Esophagus (tissue), 2 donors: Measurements from ENCODE around the gene FRMPD3. TPM values are rescaled to one million over a fixed set of nuclear protein-coding genes. Genes with fewer than 3 reads are reported as not detected.
"Not testable (repeated sequence)": the region's sequence is repeated elsewhere in the genome, so short reads cannot be mapped to it uniquely, and the experiment has no call there.

Source experiments
- H3K27ac ChIP-seq, 2 donors: one replicate each; pipeline ENCODE4 v1.5.1; 2013; ENCODE audit warnings: low read depth in 2 of 2, mild to moderate bottlenecking in 2 of 2, inconsistent platforms in 1 of 2, low read length in 1 of 2, moderate library complexity in 1 of 2
- H3K27me3 ChIP-seq, 2 donors: one replicate each; pipeline ENCODE4 v1.6.1; 2013; ENCODE audit warnings: low read length in 2 of 2, control low read depth in 1 of 2, mild to moderate bottlenecking in 1 of 2; ENCODE audit not compliant: insufficient read depth in 2 of 2, control insufficient read depth in 1 of 2
- H3K36me3 ChIP-seq, 2 donors: one replicate each; pipeline ENCODE4 v1.6.1; 2013; ENCODE audit warnings: low read length in 1 of 2; ENCODE audit not compliant: control insufficient read depth in 2 of 2, insufficient read depth in 2 of 2
- H3K4me1 ChIP-seq, 2 donors: one replicate each; pipeline ENCODE4 v1.6.1; 2013; ENCODE audit warnings: low read length in 1 of 2; ENCODE audit not compliant: control insufficient read depth in 2 of 2, insufficient read depth in 2 of 2
- H3K4me3 ChIP-seq, 2 donors: one replicate each; pipeline ENCODE4 v1.5.1; 2013; ENCODE audit warnings: low read length in 2 of 2, mild to moderate bottlenecking in 2 of 2, low read depth in 1 of 2, moderate library complexity in 1 of 2
- H3K9me3 ChIP-seq, 2 donors: one replicate each; pipeline ENCODE4 v1.6.1; 2013; ENCODE audit warnings: mild to moderate bottlenecking in 2 of 2, low read depth in 1 of 2, low read length in 1 of 2, moderate library complexity in 1 of 2; ENCODE audit not compliant: control insufficient read depth in 2 of 2, insufficient read depth in 1 of 2
- WGBS, 2 donors: extraction: QIAGEN DNeasy Blood & Tissue Kit; methylation state at CpG; one replicate each; pipeline ENCODE4 v1.1.7; 2013; 5-methylcytosine and 5-hydroxymethylcytosine counted together
- polyA plus RNA-seq, 2 donors: library from polyadenylated mRNA; stranded (reverse); fragments of 200-250 nt; gene quantifications; one replicate each; pipeline ENCODE4 v1.2.3, GENCODE V29; 2013
- donor health status: healthy with polysubstance abuse.
- donor health status: Bipolar disorder and iron deficiency.

FRMPD3 gene
- polyA plus RNA-seq, 2 donors, result 0.02 to 0.04 TPM

DNA sequence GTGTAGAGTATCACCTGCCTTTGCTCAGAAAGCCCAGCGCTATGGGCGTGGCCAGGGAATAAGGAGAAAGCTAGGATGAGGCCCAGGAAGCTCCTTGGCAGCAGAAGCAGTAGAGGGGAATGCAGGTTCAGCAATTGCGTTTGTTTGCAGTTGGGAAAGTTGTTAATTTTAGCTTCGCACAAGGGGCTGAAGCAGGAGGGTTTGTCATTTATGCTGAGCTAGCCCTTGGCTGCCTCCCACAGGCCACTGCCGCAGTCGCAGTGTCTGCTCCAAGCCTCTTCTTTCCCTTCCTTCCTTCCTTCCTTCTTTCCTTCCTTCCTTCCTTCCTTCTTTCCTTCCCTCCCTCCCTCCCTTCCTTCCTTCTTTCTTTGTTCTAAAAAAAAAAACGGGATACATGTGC, 21.5 kb downstream of the FRMPD3 start:
- peaks cover 0 to 6% of the 10 kb centered on the region in 2 donors for H3K27me3 ChIP-seq
- WGBS, 2 donors, result 42 to 67% methylated on average over 7 of the region's 7 CpGs
- H3K36me3 ChIP-seq, result no peaks in the 10 kb centered on the region
- H3K27ac ChIP-seq, result no peak overlapping the region
- H3K4me1 ChIP-seq, result no peaks in the 10 kb centered on the region
- H3K4me3 ChIP-seq, result no peak overlapping the region
- no peaks in the 10 kb centered on the region for H3K9me3 ChIP-seq

DNA sequence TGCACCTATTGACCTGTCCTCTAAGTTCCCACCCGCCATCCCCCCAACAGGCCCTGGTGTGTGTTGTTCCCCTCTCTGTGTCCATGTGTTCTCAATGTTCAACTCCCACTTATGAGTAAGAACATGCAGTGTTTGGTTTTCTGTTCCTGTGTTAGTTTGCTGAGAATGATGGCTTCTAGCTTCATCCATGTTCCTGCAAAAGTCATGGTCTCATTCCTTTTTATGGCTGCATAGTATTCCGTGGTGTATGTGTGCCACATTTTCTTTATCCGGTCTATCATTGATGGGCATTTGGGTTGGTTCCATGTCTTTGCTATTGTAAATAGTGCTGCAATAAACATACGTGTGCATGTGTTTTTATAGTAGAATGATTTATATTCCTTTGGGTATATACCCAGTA, 22.0 kb downstream of the FRMPD3 start:
- H3K27me3 ChIP-seq, H3K27ac ChIP-seq, H3K9me3 ChIP-seq, H3K4me3 ChIP-seq, H3K36me3 ChIP-seq, H3K4me1 ChIP-seq: not testable (repeated sequence)
- WGBS, 2 donors, result 75 to 84% methylated on average over 4 of the region's 4 CpGs

DNA sequence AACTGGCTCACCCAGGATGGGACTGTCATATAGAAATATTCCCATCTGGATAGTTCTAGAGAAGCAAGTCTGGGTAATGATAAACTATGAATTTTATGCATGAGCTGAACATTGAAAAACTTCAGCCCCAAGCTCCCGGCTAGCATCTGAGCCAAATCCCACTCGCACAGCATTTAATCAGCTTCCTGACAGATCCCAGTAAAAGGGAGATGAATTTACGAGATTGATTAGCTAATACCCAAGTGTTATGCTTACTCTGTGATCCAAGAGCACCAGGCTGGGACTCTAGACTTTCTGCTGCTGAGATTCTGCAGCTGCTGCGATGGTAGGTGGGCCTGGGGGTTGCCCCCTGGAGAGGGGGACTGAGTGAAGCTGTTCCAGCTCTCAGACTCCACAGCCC, 28.0 kb downstream of the FRMPD3 start:
- 49 to 67% methylated on average over 4 of the region's 4 CpGs for WGBS, 2 donors
- Histone ChIP-seq H3K9me3 (no peaks in the 10 kb centered on the region), H3K27me3 (peaks cover 0 to 18% of the 10 kb centered on the region in 2 donors), H3K36me3 (no peaks in the 10 kb centered on the region), H3K4me3 (no peak overlapping the region), H3K27ac (no peak overlapping the region), H3K4me1 (no peaks in the 10 kb centered on the region)

DNA sequence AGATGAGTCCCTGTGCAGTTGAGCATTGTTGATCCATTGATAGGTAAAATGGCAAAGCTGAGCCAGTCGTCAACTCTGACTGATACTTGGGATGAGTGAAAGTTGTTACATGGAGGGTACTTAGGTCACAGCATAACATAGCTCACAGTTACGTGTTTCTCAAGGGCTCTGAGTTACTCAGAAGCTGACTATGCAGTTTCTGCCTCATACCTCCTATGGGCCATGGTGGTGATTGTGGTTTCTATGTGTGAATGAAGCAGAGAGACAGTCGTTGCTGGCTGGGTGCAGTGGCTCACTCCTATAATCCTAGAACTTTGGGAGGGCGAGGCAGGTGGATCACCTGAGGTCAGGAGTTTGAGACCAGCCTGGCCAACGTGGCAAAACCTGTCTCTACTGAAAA, 30.8 kb downstream of the FRMPD3 start:
- WGBS, 2 donors, result 59 to 82% methylated on average over 5 of the region's 5 CpGs
- Histone ChIP-seq H3K4me3 (no peak overlapping the region), H3K9me3 (no peaks in the 10 kb centered on the region), H3K27ac (no peak overlapping the region), H3K27me3 (peaks cover 0 to 16% of the 10 kb centered on the region in 2 donors), H3K4me1 (peaks cover 0 to 3% of the 10 kb centered on the region in 2 donors), H3K36me3 (no peaks in the 10 kb centered on the region)

DNA sequence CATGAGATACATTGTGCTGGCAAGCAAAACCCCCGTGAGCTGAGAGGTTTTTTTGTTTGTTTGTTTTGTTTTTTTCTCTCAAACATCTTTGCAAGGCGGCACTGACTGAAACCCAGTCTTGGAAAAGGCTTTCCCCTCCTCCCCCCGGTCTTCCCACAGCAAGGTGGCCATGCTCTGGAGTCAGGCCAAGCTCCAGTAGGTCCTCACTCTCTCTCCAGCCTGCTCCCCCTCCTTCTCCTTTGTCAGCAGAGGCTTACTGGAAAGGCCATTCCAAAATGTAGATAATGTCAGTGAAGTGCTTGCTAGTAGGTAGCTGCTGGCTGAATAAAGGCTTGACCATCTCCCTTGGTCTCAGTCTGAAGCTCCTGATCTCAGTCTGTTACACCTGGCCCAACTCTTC, 32.6 kb downstream of the FRMPD3 start:
- no peak overlapping the region for H3K4me3 ChIP-seq
- no peaks in the 10 kb centered on the region for H3K9me3 ChIP-seq
- H3K27me3 ChIP-seq, result peaks cover 0 to 12% of the 10 kb centered on the region in 2 donors
- WGBS, 2 donors, result 59 to 75% methylated on average over 3 of the region's 3 CpGs
- H3K27ac ChIP-seq, result no peak overlapping the region
- H3K36me3 ChIP-seq, result no peaks in the 10 kb centered on the region
- peaks cover 0 to 3% of the 10 kb centered on the region in 2 donors for H3K4me1 ChIP-seq

DNA sequence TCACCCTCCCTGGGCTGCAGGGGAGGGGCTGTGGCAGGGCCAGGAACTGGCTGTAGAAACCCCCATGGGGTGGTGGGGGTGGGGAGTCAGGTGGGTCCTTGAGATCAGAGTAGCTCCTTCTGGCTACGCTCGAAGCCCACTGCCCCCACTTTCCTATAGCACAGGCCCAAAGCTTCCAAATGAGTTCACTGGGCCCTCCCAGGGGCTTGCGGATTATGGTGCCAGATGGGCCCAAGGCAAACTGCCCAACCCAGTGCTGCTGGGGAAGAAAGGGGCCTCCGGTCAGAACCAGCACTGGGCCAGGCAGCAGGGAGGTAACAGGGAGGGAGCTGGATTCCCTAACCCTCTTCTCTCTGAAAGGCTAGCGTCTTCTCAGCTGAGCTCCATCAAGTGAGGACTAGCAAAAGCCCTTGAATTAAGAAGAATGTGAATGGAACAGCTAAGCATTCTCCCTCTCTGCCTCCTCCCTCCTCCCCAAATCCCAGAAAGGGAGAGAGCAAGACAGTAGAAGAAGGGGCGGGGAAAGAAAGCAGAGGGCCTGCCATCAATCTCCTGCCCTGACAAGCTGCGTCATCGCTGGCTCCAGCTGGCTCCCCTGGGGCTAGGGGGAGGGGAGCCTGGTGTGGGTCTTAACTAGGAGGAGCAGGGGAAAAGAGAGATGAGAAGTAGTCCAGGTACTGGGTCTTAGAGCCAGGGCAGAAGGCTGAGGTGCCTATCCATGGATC, 34.7 kb downstream of the FRMPD3 start:
- H3K9me3 ChIP-seq, result no peaks in the 10 kb centered on the region
- no peaks in the 10 kb centered on the region for H3K36me3 ChIP-seq
- no peak overlapping the region for H3K4me3 ChIP-seq
- peaks cover 0 to 3% of the 10 kb centered on the region in 2 donors for H3K4me1 ChIP-seq
- 33 to 49% methylated on average over 8 of the region's 8 CpGs for WGBS, 2 donors
- H3K27me3 ChIP-seq, result peaks cover 0 to 6% of the 10 kb centered on the region in 2 donors
- no peak overlapping the region for H3K27ac ChIP-seq

DNA sequence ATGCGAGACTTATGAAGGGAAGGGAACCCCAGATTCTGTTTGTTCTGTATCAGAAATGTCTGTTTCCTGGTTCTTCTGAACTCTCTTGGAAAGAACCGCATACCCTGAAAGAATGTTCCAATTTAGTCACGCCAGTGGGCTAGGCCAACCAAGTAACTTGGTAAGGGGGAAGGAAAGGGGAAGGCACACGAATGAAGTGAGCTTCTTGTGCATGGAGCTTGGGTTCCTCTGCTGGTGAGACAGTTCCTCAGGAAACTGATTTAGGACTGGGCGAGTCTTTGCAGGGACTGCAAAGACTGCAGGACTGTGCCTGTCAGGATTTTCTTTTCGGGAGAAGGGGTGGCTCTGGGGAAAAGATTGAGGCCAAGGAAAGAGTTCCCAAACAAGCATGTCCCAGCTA, 35.6 kb downstream of the FRMPD3 start:
- Histone ChIP-seq H3K27me3 (peaks cover 0 to 6% of the 10 kb centered on the region in 2 donors), H3K4me1 (peaks cover 0 to 3% of the 10 kb centered on the region in 2 donors), H3K4me3 (no peak overlapping the region), H3K9me3 (no peaks in the 10 kb centered on the region), H3K36me3 (no peaks in the 10 kb centered on the region), H3K27ac (no peak overlapping the region)
- 26 to 41% methylated on average over 6 of the region's 6 CpGs for WGBS, 2 donors

DNA sequence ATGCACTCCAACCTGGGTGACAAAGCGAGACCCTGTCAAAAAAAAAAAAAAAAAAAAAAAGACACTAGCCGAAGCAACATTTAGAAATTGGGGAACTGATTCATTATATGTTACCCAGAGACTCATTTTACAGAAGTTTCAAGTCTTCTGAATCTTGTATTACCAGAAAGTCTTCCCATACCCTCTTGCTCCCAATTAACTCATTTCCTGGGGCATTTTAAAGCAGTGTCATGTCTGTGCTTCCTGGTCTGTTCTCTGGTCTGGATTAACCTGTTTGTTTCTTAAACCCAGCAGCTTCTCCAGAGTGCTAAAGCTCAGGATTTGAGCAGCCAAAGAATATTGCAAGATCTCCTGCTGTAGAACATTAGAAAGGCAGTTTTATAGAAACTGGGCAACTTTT, 43.7 kb downstream of the FRMPD3 start:
- no peaks in the 10 kb centered on the region for H3K36me3 ChIP-seq
- peaks cover 0 to 7% of the 10 kb centered on the region in 2 donors for H3K27me3 ChIP-seq
- WGBS, 2 donors, result 81 to 83% methylated on average over 2 of the region's 2 CpGs

DNA sequence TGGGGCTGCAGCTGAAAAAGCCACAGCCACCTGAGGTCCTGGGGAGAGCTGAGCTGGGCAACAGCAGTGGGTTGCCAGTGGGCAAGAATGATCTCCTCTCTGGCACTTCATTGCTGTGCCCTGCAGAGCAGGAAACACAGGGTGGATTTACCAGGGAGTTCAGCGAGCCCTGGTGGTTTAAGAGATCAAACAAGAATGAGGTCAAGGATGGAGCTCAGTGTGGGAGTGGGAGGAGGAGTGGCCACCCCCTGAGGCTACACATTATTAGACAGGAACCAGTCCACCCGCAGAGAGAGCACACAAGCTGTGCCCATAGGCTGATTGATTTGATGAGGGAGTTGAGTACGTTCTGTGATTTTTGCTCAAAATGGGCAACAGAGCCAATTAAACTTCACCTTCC, 47.3 kb downstream of the FRMPD3 start:
- Histone ChIP-seq H3K36me3 (no peaks in the 10 kb centered on the region), H3K4me3 (no peak overlapping the region), H3K27ac (no peak overlapping the region), H3K9me3 (no peaks in the 10 kb centered on the region), H3K4me1 (no peaks in the 10 kb centered on the region), H3K27me3 (peaks cover 0 to 7% of the 10 kb centered on the region in 2 donors)
- WGBS, 2 donors, result 64 to 70% methylated on average over 3 of the region's 3 CpGs

More for the DNA sequence above, 43.7 kb downstream of the FRMPD3 start:
- no peaks in the 10 kb centered on the region for H3K9me3 ChIP-seq
- H3K4me3 ChIP-seq, result no peak overlapping the region
- no peaks in the 10 kb centered on the region for H3K4me1 ChIP-seq
- H3K27ac ChIP-seq, result no peak overlapping the region
